Measurements from ENCODE around the gene FUCA2. TPM values are rescaled to one million over a fixed set of nuclear protein-coding genes. Genes with fewer than 3 reads are reported as not detected.

FUCA2 gene, protein sequence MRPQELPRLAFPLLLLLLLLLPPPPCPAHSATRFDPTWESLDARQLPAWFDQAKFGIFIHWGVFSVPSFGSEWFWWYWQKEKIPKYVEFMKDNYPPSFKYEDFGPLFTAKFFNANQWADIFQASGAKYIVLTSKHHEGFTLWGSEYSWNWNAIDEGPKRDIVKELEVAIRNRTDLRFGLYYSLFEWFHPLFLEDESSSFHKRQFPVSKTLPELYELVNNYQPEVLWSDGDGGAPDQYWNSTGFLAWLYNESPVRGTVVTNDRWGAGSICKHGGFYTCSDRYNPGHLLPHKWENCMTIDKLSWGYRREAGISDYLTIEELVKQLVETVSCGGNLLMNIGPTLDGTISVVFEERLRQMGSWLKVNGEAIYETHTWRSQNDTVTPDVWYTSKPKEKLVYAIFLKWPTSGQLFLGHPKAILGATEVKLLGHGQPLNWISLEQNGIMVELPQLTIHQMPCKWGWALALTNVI
- total RNA-seq: 41.4 TPM

DNA sequence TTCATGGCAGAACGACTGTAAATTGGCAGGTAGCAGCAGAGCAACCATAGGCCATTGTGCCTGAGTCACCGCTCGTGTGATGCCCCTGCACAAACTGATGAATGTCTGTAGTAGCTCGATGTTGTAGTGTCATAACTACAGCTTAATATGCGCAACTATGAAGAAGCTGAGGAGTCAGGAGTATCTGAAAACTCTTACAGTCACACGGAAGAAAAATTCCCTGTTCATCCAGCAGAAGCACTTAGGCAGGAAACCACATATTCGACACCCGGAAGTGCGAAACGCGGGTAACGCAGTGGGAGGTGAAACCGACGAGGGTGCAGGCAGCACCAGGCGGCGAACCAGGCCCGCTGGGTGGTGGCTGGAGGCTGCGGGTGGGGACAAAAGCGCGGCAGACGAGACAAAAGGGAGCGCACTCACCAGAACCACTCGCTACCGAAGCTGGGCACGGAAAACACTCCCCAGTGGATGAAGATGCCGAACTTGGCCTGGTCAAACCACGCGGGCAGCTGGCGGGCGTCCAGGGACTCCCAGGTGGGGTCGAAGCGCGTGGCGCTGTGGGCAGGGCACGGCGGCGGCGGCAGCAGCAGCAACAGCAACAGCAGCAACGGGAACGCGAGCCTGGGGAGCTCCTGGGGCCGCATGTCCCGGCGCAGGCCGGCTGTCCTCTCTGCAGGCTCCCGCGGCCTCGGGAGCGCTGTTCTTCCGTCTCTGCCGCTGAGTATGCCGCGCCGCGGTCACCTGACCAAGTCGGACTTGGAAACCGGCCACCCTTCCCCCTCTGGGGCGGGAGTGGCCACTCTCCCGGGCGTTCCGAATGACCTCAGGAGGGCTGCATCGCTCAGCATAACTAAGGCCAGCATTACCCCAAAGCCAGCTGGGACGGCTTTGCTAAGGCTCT is at the start of gene FUCA2:
TSS of gene FUCA2 (minus strand) at position 730 of the 901 bp plus-strand sequence. CDS start at position 644, 86 bp downstream.
- peak; percentile 93 for DNase-seq (ENCODE audit: low spot score)
- ATAC-seq: peak; percentile 96
- intact Hi-C loops (cut with DNase I): no loop called here

DNA sequence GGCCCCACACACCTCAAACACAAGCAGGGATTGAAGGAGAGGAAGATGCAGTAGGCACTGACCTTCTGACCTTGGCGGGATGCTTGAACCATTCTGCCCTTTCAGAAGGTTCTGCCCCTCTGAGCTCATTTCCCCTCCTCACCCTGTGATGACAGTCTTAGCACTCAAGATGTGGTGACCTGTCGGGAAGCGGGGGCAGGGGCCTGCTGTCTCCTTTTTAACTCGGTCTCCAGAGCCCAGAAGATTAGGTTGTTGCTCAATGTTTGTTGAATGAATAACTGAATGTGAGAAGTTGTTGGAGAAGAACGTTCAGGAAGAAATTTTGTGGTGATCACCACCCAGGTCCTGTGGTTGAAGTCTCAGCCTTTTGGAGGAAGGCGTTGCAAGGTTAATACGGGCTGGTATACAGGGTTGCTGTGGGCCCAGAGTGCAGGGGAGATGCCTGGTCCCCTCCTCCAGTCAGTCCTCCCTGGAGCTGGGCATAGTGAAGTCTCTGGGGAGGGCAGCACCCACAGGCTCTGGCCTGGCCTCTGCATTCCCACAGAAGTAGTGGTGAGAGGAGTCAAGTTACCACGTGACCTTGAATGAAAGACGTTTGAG is 49.7 kb upstream of the FUCA2 start:
- DNase-seq (ENCODE audit: low spot score) (no peak), ATAC-seq (no peak)
- intact Hi-C loops (cut with DNase I): no loop called here

DNA sequence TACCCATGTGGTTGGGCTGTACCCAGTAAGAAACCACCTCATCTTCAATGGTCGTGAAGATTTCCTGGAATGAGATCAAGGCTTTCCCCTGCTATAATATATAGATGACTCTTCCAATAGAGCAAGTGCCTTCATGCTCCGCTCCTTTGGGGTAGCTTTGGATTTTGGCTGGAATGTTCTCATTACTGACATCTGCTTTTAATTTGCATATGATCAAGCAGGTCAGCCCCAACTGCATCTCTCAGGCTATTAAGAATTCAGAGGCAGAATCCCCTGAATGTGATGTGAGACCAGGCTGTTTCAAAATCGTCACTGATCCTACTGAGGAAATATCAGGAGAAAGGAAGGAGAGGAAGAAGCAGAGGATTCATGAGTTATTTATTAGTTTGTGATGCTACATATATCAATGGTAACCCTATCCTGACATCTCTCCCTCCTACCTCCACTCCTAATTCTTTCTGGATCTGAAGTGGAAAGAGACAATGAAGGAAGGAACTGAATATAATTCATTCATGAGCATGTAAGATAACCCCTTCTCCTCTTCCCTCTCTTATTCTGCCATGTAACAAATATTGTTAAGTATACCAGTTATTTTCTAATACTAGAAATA is 47.6 kb upstream of the FUCA2 start:
- intact Hi-C loops (cut with DNase I): no loop called here
- ATAC-seq (no peak), DNase-seq (ENCODE audit: low spot score) (no peak)

DNA sequence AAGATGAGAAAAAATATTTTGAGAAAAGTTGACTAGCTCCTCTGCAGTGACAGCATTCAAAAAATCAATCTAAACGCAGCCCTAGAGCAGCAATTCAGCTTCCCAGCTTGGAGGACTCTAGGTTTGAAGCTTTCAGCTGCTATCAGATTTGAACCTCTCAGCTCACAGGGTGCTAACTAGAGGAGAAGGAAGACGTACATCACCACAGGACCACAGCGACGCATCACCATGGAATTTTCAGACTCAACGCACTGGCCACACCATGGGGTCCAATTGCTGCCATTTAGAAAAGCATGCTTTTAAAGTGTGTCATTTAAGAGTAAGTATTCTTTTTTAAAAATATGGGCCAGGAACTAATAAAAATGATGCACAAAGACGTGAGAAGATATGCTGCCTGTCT is 45.0 kb upstream of the FUCA2 start:
- ATAC-seq (no peak), DNase-seq (ENCODE audit: low spot score) (no peak)
- intact Hi-C loops (cut with DNase I): no loop called here

DNA sequence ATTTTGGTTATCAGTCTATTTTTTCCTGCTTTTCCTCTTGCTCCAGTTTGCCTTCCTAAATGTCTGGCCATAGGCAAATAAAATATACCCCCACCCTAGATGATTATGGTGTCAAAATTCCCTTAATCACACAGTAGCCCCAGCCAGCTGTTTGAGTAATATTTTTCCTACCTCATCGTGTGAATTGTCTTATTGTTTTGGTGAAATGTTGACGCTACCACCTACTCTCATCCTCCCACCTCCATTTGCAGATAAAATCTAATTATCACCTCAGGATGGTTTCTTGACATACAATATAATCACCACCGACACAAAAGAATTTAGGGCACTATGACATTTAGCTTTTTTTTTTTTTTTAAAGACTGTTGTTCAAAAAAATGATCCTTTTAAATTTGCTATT is 44.1 kb upstream of the FUCA2 start:
- DNase-seq (ENCODE audit: low spot score) (no peak), ATAC-seq (no peak)
- intact Hi-C loops (cut with DNase I): no loop called here

DNA sequence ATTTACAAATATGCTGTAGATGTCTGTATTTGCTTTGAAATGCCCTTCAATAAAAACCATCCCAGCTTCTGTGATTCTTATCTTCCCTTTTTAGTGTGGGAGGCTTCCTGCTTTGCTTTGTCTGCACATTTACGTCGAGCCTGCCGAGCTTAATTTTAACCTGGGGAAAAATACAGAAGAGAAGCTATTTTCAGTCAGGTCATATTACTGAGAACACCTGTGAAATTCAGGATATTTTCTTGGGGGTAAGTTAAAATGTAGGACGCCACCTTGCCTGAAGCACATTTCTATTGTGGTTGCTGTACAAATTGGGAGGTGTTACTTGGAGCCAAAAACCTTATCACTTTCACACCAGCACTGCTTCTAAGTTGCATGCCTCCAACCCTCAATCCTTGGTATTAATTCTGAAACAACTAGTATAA is 43.6 kb upstream of the FUCA2 start:
- ATAC-seq: no peak
- intact Hi-C loops (cut with DNase I): no loop called here
- DNase-seq (ENCODE audit: low spot score): no peak

DNA sequence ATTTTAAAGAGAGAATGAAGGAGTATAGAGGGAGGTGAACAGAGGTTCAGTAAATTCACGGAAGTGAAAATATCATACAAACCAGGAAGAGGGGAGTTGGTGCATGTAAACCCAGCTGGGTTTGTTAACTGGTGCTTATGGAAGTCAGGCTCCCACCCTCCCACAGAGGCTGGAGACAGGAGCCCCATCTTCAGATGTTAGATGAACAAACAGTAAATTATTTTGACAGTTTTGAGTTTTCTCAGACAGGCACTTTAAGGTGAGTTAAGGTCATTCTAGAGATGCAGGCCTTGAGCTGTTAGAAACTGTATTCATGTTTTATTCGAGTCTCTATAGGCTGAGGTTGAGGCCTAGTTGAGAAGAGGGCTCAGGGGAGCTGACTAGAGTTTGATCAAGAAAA is 41.8 kb upstream of the FUCA2 start:
- ATAC-seq (no peak), DNase-seq (ENCODE audit: low spot score) (no peak)
- intact Hi-C loops (cut with DNase I): no loop called here

DNA sequence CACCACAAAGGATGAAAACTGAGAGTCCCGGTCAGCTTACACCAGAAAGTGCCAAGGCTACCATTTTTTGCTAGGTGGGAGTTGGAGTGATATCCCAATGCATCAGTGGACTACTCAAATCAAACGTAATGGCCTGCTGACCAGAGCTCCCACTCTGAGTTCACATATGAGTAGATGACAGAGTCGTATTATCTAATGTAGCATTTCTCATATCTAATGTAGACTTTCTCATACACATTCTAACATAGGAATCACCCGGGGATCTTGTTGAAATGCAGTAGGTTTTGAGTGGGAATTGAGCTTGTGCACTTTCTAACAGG is 38.4 kb upstream of the FUCA2 start:
- ATAC-seq (no peak), DNase-seq (ENCODE audit: low spot score) (no peak)
- intact Hi-C loops (cut with DNase I): no loop called here

DNA sequence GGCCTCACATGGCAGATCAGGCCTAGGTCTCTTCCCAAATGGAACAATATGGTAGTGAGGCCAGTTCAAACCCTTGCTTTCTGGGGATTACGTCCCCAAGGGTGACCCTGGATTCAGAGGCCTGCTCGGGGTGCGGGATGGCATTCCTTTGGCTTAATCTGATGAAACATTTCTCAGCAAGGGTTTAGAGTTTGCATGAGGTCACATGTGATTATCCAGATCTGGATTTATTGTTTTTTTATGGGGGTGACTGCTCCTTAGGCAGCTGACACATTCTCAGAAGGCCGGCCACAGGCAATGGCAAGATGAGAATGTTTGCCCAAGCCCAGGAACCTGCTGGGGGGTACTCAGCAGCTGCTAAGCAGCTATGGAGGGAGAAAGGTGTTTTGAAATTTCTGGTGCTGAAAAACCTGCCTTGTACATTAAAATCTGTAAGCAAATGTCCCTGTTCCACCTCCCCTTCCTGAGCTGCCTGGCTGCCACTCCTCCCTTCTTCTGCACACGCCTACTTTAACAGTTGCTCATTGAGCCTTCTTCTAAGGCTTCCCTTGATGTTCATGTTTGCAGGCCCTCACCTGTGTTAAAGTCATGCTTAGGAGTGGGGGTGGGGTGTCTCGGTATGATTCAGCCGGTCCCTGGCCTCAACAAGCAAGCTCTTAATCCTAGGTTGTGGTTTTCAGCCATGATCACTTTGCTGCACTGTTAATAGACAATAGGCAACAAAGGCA is 37.9 kb upstream of the FUCA2 start:
- ATAC-seq (no peak), DNase-seq (ENCODE audit: low spot score) (no peak)
- intact Hi-C loops (cut with DNase I): no loop called here

DNA sequence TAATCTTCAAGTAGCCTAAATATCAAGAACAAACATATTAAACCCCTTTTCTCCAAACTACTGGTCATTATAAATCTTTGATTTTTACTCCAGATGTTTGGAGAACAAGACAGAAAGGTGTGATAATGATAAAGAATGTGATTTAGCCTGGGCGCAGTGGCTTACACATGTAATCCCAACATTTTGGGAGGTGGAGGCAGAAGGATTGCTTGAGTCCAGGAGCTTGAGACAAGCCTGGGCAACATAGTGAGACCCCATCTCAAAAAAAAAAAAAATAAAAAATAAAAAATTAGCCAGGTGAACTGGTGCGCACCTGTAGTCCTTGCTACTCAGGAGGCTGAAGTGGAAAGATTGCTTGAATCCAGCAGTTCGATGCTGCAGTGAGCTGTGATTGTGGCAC is 35.1 kb upstream of the FUCA2 start:
- no peak for ATAC-seq
- DNase-seq (ENCODE audit: low spot score): no peak
- intact Hi-C loops (cut with DNase I): no loop called here

DNA sequence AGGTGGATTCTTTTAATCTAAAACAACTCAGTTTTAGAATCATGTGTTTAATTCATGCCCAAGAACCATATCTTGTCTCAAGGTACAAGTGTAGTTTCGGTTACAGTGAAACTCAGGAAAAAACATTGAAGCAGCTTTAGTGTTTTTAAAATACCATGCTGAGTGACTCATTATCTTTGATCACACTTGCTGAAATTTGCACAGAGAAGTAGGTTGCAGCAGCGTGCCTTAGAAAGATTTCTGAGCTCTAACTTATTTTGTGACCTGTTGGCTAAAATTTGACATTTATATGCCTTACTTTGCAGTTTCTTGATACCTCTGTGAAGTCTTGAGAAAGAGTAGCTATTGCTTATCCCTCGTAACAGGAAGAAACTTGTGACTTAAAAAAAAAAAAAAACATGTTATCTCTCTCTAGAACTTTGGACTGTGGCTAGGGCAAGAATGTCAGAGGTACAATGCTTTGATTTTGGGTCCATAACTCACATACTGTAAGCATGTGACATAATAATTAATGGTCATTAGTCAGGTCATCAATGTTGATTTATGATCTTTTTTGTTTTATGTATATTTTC is 34.5 kb upstream of the FUCA2 start:
- no peak for ATAC-seq
- DNase-seq (ENCODE audit: low spot score): no peak
- intact Hi-C loops (cut with DNase I): no loop called here

DNA sequence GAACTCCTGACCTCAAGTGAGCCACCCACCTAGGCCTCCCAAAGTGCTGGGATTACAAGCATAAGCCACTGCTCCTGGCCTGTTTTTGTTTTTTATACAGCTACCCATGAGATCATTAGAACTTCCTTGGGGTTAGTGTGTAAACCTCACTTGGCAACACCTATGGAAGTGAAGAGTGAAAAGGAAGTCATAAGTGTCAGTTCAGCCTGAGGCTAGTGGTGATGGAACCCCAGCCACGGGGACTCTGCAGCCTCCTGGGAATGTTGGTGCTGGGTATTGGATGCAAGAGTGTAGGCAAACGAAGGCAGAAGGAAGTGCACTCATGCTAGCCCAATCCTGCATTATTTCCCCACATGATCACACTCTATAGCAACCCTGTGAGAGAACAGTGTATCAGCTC is 33.6 kb upstream of the FUCA2 start:
- no peak for ATAC-seq
- intact Hi-C loops (cut with DNase I): no loop called here
- no peak for DNase-seq (ENCODE audit: low spot score)

DNA sequence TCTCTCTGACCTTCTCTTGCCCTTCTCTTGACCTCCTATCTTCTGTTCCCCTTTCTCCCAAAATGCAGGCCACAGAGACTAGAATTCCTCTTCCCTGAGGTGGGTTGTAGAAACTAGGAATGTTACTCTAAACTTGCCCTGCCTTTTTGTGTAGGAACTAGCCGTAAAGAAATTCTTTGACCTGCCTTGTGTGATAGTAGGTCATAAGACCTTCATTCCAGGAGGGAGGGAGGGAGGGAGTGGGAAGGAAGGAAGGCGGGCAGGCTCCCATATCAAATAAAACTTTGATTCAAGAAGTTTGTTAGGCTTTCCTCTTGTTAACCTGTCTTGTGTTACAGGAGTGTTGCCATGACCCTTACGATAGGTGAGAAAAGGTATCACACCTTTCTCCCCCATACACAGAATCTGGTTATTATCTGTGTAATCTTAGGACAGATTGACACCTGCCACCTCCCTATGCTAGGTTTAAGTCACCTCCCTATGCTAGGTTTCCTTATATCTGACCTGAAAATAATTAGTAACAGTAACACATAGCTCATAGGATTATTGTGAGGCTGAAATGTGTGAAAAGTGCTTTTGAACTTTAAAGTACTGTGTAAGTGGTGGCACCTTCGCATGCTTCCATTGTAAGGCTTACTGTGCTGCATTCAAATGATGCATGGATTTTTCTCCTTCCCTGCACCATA is 32.6 kb upstream of the FUCA2 start:
- intact Hi-C loops (cut with DNase I): no loop called here
- ATAC-seq (no peak), DNase-seq (ENCODE audit: low spot score) (no peak)

DNA sequence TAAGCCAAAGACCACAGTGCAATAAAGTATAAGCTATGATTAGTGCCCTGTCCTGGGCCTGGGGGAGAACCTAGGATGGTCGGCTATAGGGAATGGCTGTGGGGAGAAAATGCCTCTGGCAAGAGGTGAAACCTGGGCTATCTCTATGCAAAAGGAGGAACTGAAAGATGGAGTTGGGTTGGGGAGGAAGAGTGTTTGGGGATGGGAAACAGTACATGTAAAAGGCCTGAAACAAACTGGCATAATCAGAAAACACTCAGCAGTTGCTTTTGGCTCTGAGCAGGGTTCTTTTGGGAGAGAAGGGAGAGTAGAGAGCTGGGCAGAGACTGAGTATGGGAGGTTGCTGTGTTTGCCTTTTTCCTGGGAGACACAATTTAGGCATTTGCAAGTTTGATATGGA is 31.9 kb upstream of the FUCA2 start:
- DNase-seq (ENCODE audit: low spot score): no peak
- intact Hi-C loops (cut with DNase I): no loop called here
- ATAC-seq: no peak

DNA sequence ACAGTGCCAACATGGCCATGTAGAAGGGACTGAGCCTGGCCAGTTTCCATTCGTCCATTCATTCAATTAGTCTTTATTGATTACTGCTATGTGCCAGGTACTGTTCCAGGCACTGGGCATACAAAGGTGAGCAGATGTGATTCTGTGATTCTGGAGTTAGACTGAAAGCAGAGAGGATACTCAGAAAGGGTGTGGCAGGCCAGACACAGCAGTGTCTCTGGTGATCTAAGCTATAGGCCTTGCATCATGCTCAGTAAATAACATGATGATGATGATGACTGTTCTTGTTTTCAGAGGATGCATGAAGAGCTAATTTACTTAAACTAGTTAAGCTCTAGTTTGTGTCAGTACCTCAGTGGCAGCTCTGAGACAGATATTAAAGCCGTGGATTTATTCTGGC is 31.4 kb upstream of the FUCA2 start:
- DNase-seq (ENCODE audit: low spot score): no peak
- ATAC-seq: no peak
- intact Hi-C loops (cut with DNase I): no loop called here

DNA sequence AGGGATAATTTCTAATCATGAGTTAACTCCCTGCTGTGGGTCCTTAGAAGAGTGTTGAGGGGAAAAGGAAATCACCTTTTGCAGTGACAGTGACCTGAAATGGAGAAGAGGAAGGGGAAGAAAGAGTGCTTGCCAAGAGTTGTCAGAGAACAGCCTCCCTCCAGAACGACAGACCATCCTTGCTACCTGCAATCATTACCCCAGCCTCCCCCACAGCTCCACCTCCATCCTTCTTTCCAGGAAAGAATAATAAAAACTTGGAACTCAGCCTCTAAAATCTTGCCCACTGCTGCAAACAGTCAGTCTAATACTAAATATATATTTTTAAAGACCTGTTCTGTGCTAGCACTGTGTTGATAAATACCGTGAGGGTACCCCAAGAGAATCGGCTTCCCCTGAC is 28.7 kb upstream of the FUCA2 start:
- ATAC-seq: no peak
- DNase-seq (ENCODE audit: low spot score): no peak
- intact Hi-C loops (cut with DNase I): no loop called here

DNA sequence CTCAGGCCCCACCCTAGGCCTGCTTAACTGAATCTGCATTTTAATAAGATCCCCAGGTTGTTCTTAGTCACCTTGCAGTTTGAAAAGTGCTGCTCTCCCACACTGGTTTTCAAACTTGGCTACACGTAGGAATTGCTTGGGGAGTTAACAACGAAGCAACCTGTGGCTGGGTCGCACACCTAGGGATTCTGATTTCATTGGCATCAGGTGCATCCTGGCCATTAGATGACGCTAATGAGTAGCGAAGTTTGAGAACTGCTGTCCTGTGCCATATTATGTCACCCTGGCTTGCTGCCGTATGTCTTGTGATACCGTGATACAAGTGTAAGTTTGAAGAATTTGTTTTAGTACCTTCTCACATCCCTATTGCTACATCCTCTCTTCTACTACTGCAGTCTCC is 28.2 kb upstream of the FUCA2 start:
- intact Hi-C loops (cut with DNase I): no loop called here
- no peak for ATAC-seq
- no peak for DNase-seq (ENCODE audit: low spot score)

DNA sequence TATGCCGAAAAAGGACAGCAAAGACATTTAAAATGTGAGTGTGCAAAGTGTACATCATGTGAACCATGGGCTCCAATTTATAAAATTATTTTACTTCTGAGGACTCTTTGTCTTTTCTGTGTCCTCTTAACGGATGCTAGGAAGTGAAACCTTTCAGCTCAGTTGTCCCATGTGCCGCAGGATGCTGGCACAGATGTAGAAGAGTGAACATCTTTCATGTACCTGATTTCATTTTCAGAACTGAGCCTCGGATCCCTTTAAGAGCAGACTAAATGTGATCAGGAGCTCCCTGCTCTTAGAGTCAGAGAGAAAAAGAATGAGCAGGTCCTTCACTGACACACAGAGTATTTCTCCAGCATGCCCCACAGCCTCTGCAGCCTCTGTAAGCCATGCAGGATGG is 27.6 kb upstream of the FUCA2 start:
- ATAC-seq (no peak), DNase-seq (ENCODE audit: low spot score) (no peak)
- intact Hi-C loops (cut with DNase I): no loop called here

Measured in sciatic nerve (tissue), 2 donors.